ENCODE results near the gene GAPDH. TPM values are rescaled to one million over a fixed set of nuclear protein-coding genes. Genes with fewer than 3 reads are reported as not detected.
A peak's percentile ranks its signal among the peaks of the same experiment; 100 is the strongest.
"Not testable (repeated sequence)": the region's sequence is repeated elsewhere in the genome, so short reads cannot be mapped to it uniquely, and the experiment has no call there.

GAPDH gene
- polyA plus RNA-seq, 1 experiment, result 9,160 TPM

GRCh38 chr12:6575648-6576047, 41.3 kb downstream of the GAPDH start:
- no peak overlapping the region for H3K4me3 ChIP-seq (ENCODE audit: low read depth, low read length)
- no peaks in the 10 kb centered on the region for H3K9me3 ChIP-seq (ENCODE audit: control insufficient read depth, insufficient read depth, low read length)
- TF ChIP-seq CTCF (IDR thresholded peaks at IDR 0.05; ENCODE audit: low read depth, low read length), result no peak
- DNase-seq (ENCODE audit: low read depth, low spot score), result no peak
- no peak overlapping the region for H3K27ac ChIP-seq (ENCODE audit: low read depth, low read length)
- ChIA-PET CTCF (no interaction called here), POLR2A (interaction anchor here (1.7 kb wide), 1 partner anchor 41 kb away, joined by 3 read pairs; the partner anchor contains the start of gene GAPDH)
- H3K27me3 ChIP-seq (ENCODE audit: control insufficient read depth, insufficient read depth, low read length), result no peaks in the 10 kb centered on the region

GRCh38 chr12:6582196-6582595, 47.9 kb downstream of the GAPDH start:
- Histone ChIP-seq H3K27ac (ENCODE audit: low read depth, low read length) (no peak overlapping the region), H3K4me3 (ENCODE audit: low read depth, low read length) (no peak overlapping the region), H3K9me3 (ENCODE audit: control insufficient read depth, insufficient read depth, low read length) (no peaks in the 10 kb centered on the region), H3K27me3 (ENCODE audit: control insufficient read depth, insufficient read depth, low read length) (no peaks in the 10 kb centered on the region)
- ChIA-PET POLR2A (no interaction called here), CTCF (interaction anchor here (1.9 kb wide), 1 partner anchor 12 kb away, joined by 5 read pairs; no protein-coding TSS in a partner anchor)
- DNase-seq (ENCODE audit: low read depth, low spot score), result no peak
- peak; percentile 38 for TF ChIP-seq CTCF (IDR thresholded peaks at IDR 0.05; ENCODE audit: low read depth, low read length)

GRCh38 chr12:6582959-6583358, 48.6 kb downstream of the GAPDH start:
- CTCF ChIA-PET, result interaction anchor here (0.7 to 1.9 kb wide), 2 partner anchors 10 to 12 kb away, joined by 3 to 5 read pairs; no protein-coding TSS in a partner anchor
- Histone ChIP-seq H3K27ac (ENCODE audit: low read depth, low read length) (no peak overlapping the region), H3K4me3 (ENCODE audit: low read depth, low read length) (no peak overlapping the region), H3K27me3 (ENCODE audit: control insufficient read depth, insufficient read depth, low read length) (no peaks in the 10 kb centered on the region), H3K9me3 (ENCODE audit: control insufficient read depth, insufficient read depth, low read length) (no peaks in the 10 kb centered on the region)
- DNase-seq (ENCODE audit: low read depth, low spot score), result no peak
- no peak for TF ChIP-seq CTCF (IDR thresholded peaks at IDR 0.05; ENCODE audit: low read depth, low read length)
- POLR2A ChIA-PET, result no interaction called here

- Histone ChIP-seq H3K9me3 (ENCODE audit: control insufficient read depth, insufficient read depth, low read length) (no peaks in the 10 kb centered on the region), H3K4me3 (ENCODE audit: low read depth, low read length) (no peak overlapping the region), H3K27ac (ENCODE audit: low read depth, low read length) (no peak overlapping the region), H3K27me3 (ENCODE audit: control insufficient read depth, insufficient read depth, low read length) (no peaks in the 10 kb centered on the region)
- ChIA-PET CTCF (no interaction called here), POLR2A (no interaction called here)
- DNase-seq (ENCODE audit: low read depth, low spot score), result no peak
- TF ChIP-seq CTCF (IDR thresholded peaks at IDR 0.05; ENCODE audit: low read depth, low read length), result no peak
Observed at GRCh38 chr12:6584293-6584692, 50.0 kb downstream of the GAPDH start.

GRCh38 chr12:6586569-6586968, 52.3 kb downstream of the GAPDH start:
- DNase-seq (ENCODE audit: low read depth, low spot score); H3K4me3 ChIP-seq (ENCODE audit: low read depth, low read length); H3K27ac ChIP-seq (ENCODE audit: low read depth, low read length); H3K9me3 ChIP-seq (ENCODE audit: control insufficient read depth, insufficient read depth, low read length); H3K27me3 ChIP-seq (ENCODE audit: control insufficient read depth, insufficient read depth, low read length); POLR2A ChIA-PET: not testable (repeated sequence)
- CTCF ChIA-PET, result interaction anchor here (0.6 to 0.8 kb wide), 2 partner anchors 91 to 194 kb away, joined by 3 to 4 read pairs; no protein-coding TSS in a partner anchor

Small RNA genes within 50 kb of the gene (small RNA-seq; reads per million reads assigned to genes)
- 9.1 reads per million, percentile 69 among the genes with 10 or more reads in this experiment for gene SCARNA11 (ENCODE audit: insufficient read length, low read depth)

Other genes starting within 250 kb of the GAPDH start
- gene PLEKHG6, start 223.8 kb upstream of the GAPDH start, polyA plus RNA-seq (2011; rRNA removed), result 0.06 and 0.15 TPM in 2 replicates
- gene TNFRSF1A, start 192.4 kb upstream of the GAPDH start, polyA plus RNA-seq (2011; rRNA removed), result 231 and 255 TPM in 2 replicates
- 0.25 and 0.26 TPM in 2 replicates for gene SCNN1A, start 159.0 kb upstream of the GAPDH start, polyA plus RNA-seq (2011; rRNA removed)
- 32.1 and 38.8 TPM in 2 replicates for gene LTBR, start 150.4 kb upstream of the GAPDH start, polyA plus RNA-seq (2011; rRNA removed)
- not detected in 2 replicates for gene CD27, start 89.6 kb upstream of the GAPDH start, polyA plus RNA-seq (2011; rRNA removed)
- 10.2 and 13.5 TPM in 2 replicates for gene TAPBPL, start 82.5 kb upstream of the GAPDH start, polyA plus RNA-seq (2011; rRNA removed)
- gene VAMP1, start 63.8 kb upstream of the GAPDH start, polyA plus RNA-seq (2011; rRNA removed), result 15.1 and 18.3 TPM in 2 replicates
- gene MRPL51, start 41.3 kb upstream of the GAPDH start, polyA plus RNA-seq (2011; rRNA removed), result 120 and 165 TPM in 2 replicates
- gene NCAPD2, start 40.4 kb upstream of the GAPDH start, polyA plus RNA-seq (2011; rRNA removed), result 36.1 and 38.4 TPM in 2 replicates
- gene IFFO1, start 21.5 kb downstream of the GAPDH start, polyA plus RNA-seq (2011; rRNA removed), result 23.8 and 24.2 TPM in 2 replicates
- 35.7 and 41.3 TPM in 2 replicates for gene NOP2, start 33.8 kb downstream of the GAPDH start, polyA plus RNA-seq (2011; rRNA removed)
- gene CHD4, start 72.9 kb downstream of the GAPDH start, polyA plus RNA-seq (2011; rRNA removed), result 86.3 and 119 TPM in 2 replicates
- not detected in 2 replicates for gene LPAR5, start 101.4 kb downstream of the GAPDH start, polyA plus RNA-seq (2011; rRNA removed)
- 0.41 and 0.64 TPM in 2 replicates for gene ACRBP, start 112.9 kb downstream of the GAPDH start, polyA plus RNA-seq (2011; rRNA removed)
- gene ING4, start 128.6 kb downstream of the GAPDH start, polyA plus RNA-seq (2011; rRNA removed), result 58.6 and 66.6 TPM in 2 replicates
- gene ZNF384, start 154.9 kb downstream of the GAPDH start, polyA plus RNA-seq (2011; rRNA removed), result 39.3 and 44.3 TPM in 2 replicates
- 1.2 and 2.2 TPM in 2 replicates for gene PIANP, start 166.3 kb downstream of the GAPDH start, polyA plus RNA-seq (2011; rRNA removed)
- gene COPS7A, start 189.5 kb downstream of the GAPDH start, polyA plus RNA-seq (2011; rRNA removed), result 93.2 and 104 TPM in 2 replicates
- 241 and 263 TPM in 2 replicates for gene MLF2, start 218.6 kb downstream of the GAPDH start, polyA plus RNA-seq (2011; rRNA removed)
- gene PTMS, start 231.8 kb downstream of the GAPDH start, polyA plus RNA-seq (2011; rRNA removed), result 155 and 170 TPM in 2 replicates
- gene LAG3, start 238.0 kb downstream of the GAPDH start, polyA plus RNA-seq (2011; rRNA removed), result 0.11 and 0.33 TPM in 2 replicates

Measured in AG04450 (cell line).